NCI-H2227 (cell line): Measurements from ENCODE around the gene SELENOO.

Source experiments
- DNase-seq: peaks from one replicate; lab custom pipeline; 2025; ENCODE audit not compliant: unreplicated experiment; lab: John Stamatoyannopoulos, UW

Gene SELENOO

GRCh38 chr22:50264946-50265669 lies 64.3 kb downstream of the SELENOO start:
- no peak for DNase-seq

DNA sequence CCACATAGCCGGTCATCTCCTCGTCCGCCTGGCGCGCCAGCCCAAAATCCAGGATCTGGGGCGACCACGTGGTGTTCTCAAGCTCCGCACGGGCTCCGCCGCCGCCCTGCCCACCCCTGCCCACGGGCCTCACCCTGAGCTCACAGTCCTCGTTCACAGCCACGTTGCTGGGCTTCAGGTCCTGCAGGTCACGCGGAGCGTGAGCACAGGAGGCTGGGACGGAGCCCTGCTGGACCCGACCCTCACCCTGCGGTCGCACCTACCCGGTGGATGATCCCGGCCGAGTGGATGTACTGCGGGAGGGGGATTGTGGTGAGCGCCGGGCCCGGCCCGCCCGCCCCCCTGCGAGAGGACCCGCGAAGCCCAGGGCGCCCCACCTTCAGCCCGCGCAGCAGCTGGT lies 66.2 kb downstream of the SELENOO start:
- DNase-seq = no peak
